Neural crest cell (in vitro differentiated cells): ENCODE measurements around the gene CSMD2. TPM values are rescaled to one million over a fixed set of nuclear protein-coding genes. Genes with fewer than 3 reads are reported as not detected.

Experiments used
- DNase-seq: peaks from one replicate; pipeline ENCODE4 v3.0.0; 2021; ENCODE audit warnings: low read depth, mixed read lengths, low spot score
- H3K27ac Mint-ChIP-seq: one replicate; pipeline ENCODE4 v1.8.0; 2021; ENCODE audit warnings: mild to moderate bottlenecking, mixed read lengths; ENCODE audit not compliant: unreplicated experiment
- H3K27me3 Mint-ChIP-seq: 2 replicates; pipeline ENCODE4 v1.8.0; 2021; ENCODE audit warnings: low read depth, mild to moderate bottlenecking, mixed read lengths
- H3K36me3 Mint-ChIP-seq: 2 replicates; pipeline ENCODE4 v1.8.0; 2021; ENCODE audit warnings: low read depth, mild to moderate bottlenecking, mixed read lengths
- H3K4me1 Mint-ChIP-seq: 2 replicates; pipeline ENCODE4 v1.8.0; 2021; ENCODE audit warnings: mixed read lengths
- H3K4me3 Mint-ChIP-seq: one replicate; pipeline ENCODE4 v1.8.0; 2021; ENCODE audit warnings: mild to moderate bottlenecking, mixed read lengths
- H3K9me3 Mint-ChIP-seq: 2 replicates; pipeline ENCODE4 v1.8.0; 2021; ENCODE audit warnings: mixed read lengths
- total RNA-seq: library from RNA; stranded (reverse); gene quantifications from 2 replicates; pipeline ENCODE4 v1.2.1, GENCODE V29; 2021
- TF ChIP-seq, protein P1 (sequence below): fragments of 200-600 bp; sonication (generic); conservative IDR thresholded peaks from 2 replicates; pipeline ENCODE4 v1.5.0; 2021; ENCODE audit warnings: antibody characterized with exemption, mild to moderate bottlenecking

CSMD2 gene
- total RNA-seq, 1 donor from 2014 or later: 0.40 TPM

DNA sequence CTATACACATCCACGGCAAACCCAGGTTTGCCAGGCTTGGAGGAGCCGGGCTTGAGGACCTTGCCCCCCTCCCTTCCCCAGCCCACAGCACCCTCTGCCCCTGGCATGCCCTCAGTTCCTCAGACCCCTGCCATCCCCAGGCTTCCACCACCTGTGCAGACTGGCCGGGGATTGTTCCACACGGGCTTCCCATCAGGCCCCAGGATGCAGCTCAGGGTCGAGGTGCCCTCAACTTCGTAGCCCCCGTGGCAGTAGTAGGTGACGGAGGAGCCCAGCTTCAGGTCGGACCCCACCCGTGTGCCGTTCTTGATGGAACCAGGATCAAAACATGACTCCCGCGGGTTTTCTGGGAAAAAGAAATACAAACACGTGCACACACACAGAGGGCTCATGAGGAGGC, 528.8 kb downstream of the CSMD2 start:
- Mint-ChIP-seq H3K27ac (no peak overlapping the region), H3K27me3 (peaks cover 36% of the 10 kb centered on the region), H3K4me3 (no peak overlapping the region), H3K9me3 (no peaks in the 10 kb centered on the region), H3K36me3 (no peaks in the 10 kb centered on the region), H3K4me1 (no peaks in the 10 kb centered on the region)
- TF ChIP-seq, protein P1, sequence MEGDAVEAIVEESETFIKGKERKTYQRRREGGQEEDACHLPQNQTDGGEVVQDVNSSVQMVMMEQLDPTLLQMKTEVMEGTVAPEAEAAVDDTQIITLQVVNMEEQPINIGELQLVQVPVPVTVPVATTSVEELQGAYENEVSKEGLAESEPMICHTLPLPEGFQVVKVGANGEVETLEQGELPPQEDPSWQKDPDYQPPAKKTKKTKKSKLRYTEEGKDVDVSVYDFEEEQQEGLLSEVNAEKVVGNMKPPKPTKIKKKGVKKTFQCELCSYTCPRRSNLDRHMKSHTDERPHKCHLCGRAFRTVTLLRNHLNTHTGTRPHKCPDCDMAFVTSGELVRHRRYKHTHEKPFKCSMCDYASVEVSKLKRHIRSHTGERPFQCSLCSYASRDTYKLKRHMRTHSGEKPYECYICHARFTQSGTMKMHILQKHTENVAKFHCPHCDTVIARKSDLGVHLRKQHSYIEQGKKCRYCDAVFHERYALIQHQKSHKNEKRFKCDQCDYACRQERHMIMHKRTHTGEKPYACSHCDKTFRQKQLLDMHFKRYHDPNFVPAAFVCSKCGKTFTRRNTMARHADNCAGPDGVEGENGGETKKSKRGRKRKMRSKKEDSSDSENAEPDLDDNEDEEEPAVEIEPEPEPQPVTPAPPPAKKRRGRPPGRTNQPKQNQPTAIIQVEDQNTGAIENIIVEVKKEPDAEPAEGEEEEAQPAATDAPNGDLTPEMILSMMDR: no peak
- DNase-seq: no peak

DNA sequence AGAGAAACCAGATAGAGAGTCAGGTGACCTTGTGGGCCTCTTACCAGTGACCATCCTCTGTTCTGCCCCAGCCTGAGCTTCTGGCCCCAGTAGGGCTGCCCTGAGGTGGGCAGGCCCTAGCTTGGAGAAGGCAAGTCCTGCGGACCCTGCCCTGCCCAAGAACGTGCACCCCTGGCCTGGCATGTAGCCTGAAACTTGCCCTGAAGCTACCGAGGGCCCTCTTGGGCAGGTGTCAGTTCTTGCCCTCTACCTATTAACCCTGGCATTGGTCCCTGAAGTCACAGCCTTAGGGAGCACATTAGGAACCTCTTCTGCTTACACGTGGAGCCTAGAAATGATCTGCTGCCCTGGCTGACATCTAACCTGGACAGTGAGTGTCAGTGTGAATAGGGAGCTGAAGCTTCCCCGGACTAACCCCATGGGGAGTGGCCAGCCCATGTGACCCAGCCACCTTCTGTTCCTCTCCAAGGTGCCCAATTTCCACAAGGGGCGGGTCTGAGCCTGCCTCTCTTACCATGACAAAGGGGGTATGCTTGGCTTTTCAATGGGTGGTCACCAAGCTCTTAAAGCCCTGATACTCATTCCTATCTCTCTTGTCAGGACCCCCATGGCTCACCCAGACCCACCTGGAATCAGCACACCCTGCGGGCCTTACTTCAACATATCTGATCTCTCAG, 529.6 kb downstream of the CSMD2 start:
- Mint-ChIP-seq H3K27ac (no peak overlapping the region), H3K36me3 (no peaks in the 10 kb centered on the region), H3K4me1 (no peaks in the 10 kb centered on the region), H3K27me3 (peaks cover 43% of the 10 kb centered on the region), H3K4me3 (no peak overlapping the region), H3K9me3 (no peaks in the 10 kb centered on the region)
- DNase-seq: no peak
- TF ChIP-seq, protein P1: no peak

DNA sequence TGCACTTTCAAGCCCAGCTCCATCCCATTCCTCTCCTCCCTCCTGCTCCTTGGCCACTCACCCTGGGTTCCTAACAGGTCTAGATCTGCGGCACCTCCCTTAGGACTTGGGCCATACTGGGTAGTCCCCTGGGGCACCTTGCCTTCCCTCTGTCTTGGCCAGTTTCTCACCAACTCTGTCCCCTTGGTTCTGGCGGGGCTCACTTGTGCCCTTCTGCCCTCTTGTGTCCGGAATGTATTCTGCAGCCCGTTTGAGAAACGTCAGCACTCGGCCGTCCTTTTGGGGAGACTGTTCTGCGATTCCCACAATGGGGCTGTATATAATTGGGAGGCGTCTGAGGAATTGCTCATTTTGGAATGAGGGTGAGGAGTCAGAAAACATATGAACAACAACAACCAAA, 530.2 kb downstream of the CSMD2 start:
- no peak overlapping the region for H3K4me3 Mint-ChIP-seq
- H3K27ac Mint-ChIP-seq: no peak overlapping the region
- TF ChIP-seq, protein P1: peak; percentile 65
- peak; percentile 50 for DNase-seq
- no peaks in the 10 kb centered on the region for H3K4me1 Mint-ChIP-seq
- no peaks in the 10 kb centered on the region for H3K36me3 Mint-ChIP-seq
- no peaks in the 10 kb centered on the region for H3K9me3 Mint-ChIP-seq
- H3K27me3 Mint-ChIP-seq: peaks cover 49% of the 10 kb centered on the region

DNA sequence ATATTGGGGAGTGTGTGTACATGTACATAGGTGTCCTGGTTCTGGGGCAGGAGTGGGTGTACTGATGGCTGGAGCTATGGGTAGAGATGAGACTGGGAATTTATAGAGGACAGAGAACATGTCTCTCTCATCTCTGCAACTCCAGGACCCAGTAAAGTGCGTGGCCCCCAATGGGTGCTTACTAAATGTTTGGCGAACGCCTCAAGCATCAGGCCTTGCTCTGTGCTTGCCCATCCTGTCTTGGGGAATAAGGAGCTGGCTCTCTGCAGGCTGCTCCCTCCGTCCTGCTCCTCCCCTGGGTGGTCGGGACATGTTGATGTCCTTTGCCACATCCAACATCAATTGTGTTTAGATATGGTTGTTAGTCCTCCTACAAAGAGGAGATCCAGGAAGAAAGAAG, 530.9 kb downstream of the CSMD2 start:
- no peak for DNase-seq
- no peaks in the 10 kb centered on the region for H3K9me3 Mint-ChIP-seq
- H3K4me3 Mint-ChIP-seq: no peak overlapping the region
- peaks cover 54% of the 10 kb centered on the region for H3K27me3 Mint-ChIP-seq
- no peak overlapping the region for H3K27ac Mint-ChIP-seq
- TF ChIP-seq, protein P1: no peak
- H3K4me1 Mint-ChIP-seq: no peaks in the 10 kb centered on the region
- no peaks in the 10 kb centered on the region for H3K36me3 Mint-ChIP-seq

DNA sequence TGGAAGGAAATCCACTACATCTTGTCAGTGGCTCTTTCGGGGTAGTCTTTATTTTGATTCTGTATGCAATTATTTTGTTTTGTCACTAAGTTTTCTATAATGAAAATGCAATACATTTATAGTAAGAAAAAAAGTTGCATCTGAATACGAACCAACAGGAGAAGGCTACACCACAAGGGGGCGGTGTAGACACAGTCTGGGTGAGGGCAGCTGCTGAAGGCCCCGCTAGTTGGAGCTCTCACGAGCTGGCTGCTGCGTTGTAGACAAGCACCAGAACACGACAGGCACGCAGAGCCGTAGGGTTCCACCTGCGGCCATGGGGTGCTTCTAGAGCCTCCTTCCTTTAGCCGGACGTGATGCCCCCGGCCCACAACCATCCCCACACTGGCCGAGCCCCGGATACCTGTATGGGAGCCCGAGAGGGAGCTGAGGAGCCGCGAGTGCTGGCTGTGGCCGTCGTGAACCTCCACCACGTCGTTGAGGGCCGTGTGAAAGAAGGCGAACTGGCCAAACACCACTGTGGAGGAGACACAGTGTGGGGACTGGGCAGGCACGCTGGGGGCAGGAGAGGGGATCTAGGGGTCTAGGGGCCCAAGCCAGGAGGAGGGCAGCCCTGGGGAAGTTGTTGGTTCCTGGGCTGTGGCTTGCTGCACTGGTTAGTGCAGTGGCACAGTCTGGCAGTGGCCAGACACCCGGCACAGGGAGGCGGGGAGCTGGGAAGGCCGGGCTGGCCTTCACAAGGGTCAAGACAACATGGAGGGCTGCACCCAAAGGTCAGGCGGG, 531.8 kb downstream of the CSMD2 start:
- Mint-ChIP-seq H3K4me3 (no peak overlapping the region), H3K27me3 (peaks cover 59% of the 10 kb centered on the region), H3K27ac (no peak overlapping the region), H3K9me3 (no peaks in the 10 kb centered on the region), H3K4me1 (no peaks in the 10 kb centered on the region), H3K36me3 (no peaks in the 10 kb centered on the region)
- DNase-seq: peak; percentile 98
- TF ChIP-seq, protein P1: peak; percentile 99
